Activated naive CD8-positive, alpha-beta T cell treated with anti-CD3 and anti-CD28 coated beads, Interleukin-2, amount 10 ng/mL, durations not matched to agents 7 days and 5 days (primary cell): ENCODE results near the gene PHACTR3. TPM values are rescaled to one million over a fixed set of nuclear protein-coding genes. Genes with fewer than 3 reads are reported as not detected.

Experiments
- ATAC-seq: fragments of 150-1000 bp; cut with Tn5 transposase; one replicate; pipeline ENCODE4 v1.10.0; 2021; ENCODE audit warnings: low read depth, moderate library complexity
- POLR2A ChIA-PET: fragments of 350-600 bp; sonication (Branson Sonifier 250); formaldehyde crosslinking; loops from one replicate; lab custom pipeline; 2021; ENCODE audit warnings: antibody characterized with exemption; lab: Charles Lee
- DNase-seq: peaks from one replicate; pipeline ENCODE4 v3.0.0; 2021
- H3K27ac Mint-ChIP-seq: one replicate; pipeline ENCODE4 v1.8.0; 2022; ENCODE audit warnings: mild to moderate bottlenecking, mixed read lengths
- H3K27me3 Mint-ChIP-seq: one replicate; pipeline ENCODE4 v1.8.0; 2022; ENCODE audit warnings: mild to moderate bottlenecking, moderate library complexity, mixed read lengths
- H3K36me3 Mint-ChIP-seq: one replicate; pipeline ENCODE4 v1.8.0; 2021; ENCODE audit warnings: mild to moderate bottlenecking, mixed read lengths
- H3K4me1 Mint-ChIP-seq: one replicate; pipeline ENCODE4 v1.8.0; 2021; ENCODE audit warnings: mixed read lengths
- H3K4me3 Mint-ChIP-seq: one replicate; pipeline ENCODE4 v1.8.0; 2022; ENCODE audit warnings: mild to moderate bottlenecking, moderate library complexity, mixed read lengths
- H3K9me3 Mint-ChIP-seq: one replicate; pipeline ENCODE4 v1.8.0; 2021; ENCODE audit warnings: mixed read lengths
- total RNA-seq, 2 experiments: library from RNA; stranded (reverse); gene quantifications; one replicate each; pipeline ENCODE4 v1.2.3, GENCODE V29; 2021

The PHACTR3 gene
- total RNA-seq, 2 experiments from 2014 or later = not detected

DNA sequence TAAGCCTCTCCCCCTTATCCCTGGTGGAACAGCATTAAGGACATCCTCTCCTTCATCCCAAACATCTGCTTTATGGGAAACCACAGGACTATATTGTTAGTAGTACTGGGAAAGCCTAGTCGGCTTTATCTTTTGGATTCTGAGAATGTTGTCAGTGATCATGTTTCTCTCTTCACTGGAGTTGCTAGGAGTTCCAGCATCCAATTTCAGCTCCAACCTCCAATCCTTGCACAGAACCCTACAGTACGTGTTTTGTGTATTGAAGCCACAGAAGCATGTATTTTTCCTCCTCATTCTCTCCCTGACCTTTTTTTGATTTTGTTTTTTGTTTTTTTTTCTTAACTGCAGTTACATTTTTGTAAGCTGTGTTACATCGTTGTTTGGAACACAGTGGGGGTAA is 84.0 kb downstream of the PHACTR3 start:
- Mint-ChIP-seq H3K4me3 (no peak overlapping the region), H3K9me3 (no peaks in the 10 kb centered on the region), H3K36me3 (no peaks in the 10 kb centered on the region), H3K27ac (no peak overlapping the region), H3K27me3 (no peaks in the 10 kb centered on the region), H3K4me1 (no peaks in the 10 kb centered on the region)
- POLR2A ChIA-PET = no interaction called here
- DNase-seq (no peak), ATAC-seq (no peak)

DNA sequence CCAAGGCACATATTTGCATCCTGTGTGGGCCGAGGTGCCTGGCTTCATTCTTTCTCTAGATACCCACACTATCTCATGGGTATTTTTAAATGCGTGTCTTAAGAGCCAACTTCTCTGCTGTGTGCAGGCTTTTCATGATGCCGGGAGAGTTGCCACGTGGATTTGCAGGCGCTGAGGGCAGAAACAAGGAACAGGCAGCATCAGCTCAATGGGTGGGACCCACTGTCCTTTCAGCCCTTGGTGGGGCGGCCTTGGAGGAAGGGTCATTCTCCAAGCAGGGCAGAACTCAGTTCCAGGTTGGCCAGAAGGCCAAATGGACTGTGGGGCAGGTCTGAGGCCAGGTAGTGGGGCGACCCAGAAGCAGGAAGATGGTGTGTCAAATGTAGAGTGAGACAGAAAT is 84.7 kb downstream of the PHACTR3 start:
- POLR2A ChIA-PET = no interaction called here
- Mint-ChIP-seq H3K4me1 (no peaks in the 10 kb centered on the region), H3K4me3 (no peak overlapping the region)

DNA sequence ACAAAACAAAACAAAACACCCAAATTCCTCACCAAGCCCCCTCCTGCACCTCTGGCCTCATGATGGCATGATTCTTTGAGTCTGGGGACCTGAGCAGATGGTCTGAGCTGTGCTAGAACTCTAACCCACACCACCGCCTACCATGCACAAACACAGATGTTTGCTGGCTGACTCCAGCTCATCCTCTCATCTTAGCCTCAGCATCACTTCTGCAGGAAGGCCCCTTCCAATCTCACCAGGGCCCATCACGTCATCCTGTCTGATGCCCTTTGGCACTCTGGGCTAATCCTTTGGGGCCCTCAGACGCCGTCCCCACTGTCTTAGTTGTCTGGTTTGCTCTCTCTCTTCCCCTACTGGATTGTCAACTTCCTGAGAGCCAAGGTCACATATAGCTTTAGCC is 85.8 kb downstream of the PHACTR3 start:
- no peak for ATAC-seq
- H3K27ac Mint-ChIP-seq = no peak overlapping the region
- no peaks in the 10 kb centered on the region for H3K4me1 Mint-ChIP-seq
- no peaks in the 10 kb centered on the region for H3K36me3 Mint-ChIP-seq
- no peak for DNase-seq
- no peaks in the 10 kb centered on the region for H3K27me3 Mint-ChIP-seq
- no peaks in the 10 kb centered on the region for H3K9me3 Mint-ChIP-seq
- POLR2A ChIA-PET = no interaction called here
- no peak overlapping the region for H3K4me3 Mint-ChIP-seq

More for the DNA sequence above, 84.7 kb downstream of the PHACTR3 start:
- DNase-seq (no peak), ATAC-seq (no peak)
- Mint-ChIP-seq H3K9me3 (no peaks in the 10 kb centered on the region), H3K36me3 (no peaks in the 10 kb centered on the region), H3K27me3 (no peaks in the 10 kb centered on the region), H3K27ac (no peak overlapping the region)

GRCh38 chr20:59690976-59691375 is 86.6 kb downstream of the PHACTR3 start:
- H3K9me3 Mint-ChIP-seq = no peaks in the 10 kb centered on the region
- H3K36me3 Mint-ChIP-seq = no peaks in the 10 kb centered on the region
- H3K4me3 Mint-ChIP-seq = no peak overlapping the region
- POLR2A ChIA-PET = no interaction called here
- H3K27ac Mint-ChIP-seq = no peak overlapping the region
- DNase-seq = no peak
- no peaks in the 10 kb centered on the region for H3K27me3 Mint-ChIP-seq
- no peak for ATAC-seq
- no peaks in the 10 kb centered on the region for H3K4me1 Mint-ChIP-seq

DNA sequence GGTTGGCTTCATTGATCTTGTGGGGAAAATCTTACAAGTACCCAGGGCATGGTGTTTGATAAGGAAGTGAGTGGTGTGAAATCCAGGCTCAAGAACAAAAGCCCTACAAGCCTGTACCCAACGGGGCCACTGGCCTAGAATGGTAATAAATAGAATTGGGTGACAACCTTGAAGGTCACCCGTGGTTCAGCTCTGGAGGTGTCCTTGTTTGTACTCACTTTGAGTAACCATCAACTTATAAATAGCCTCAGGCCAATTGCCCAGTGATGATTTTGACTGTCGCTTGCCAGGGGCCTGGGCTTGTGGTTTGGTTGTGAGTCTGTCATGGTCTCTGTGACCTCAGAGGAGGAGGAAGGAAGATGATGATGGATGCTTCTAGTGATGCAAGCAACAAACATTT is 87.8 kb downstream of the PHACTR3 start:
- ATAC-seq = no peak
- no peak overlapping the region for H3K4me3 Mint-ChIP-seq
- no peaks in the 10 kb centered on the region for H3K27me3 Mint-ChIP-seq
- H3K9me3 Mint-ChIP-seq = no peaks in the 10 kb centered on the region
- no peak overlapping the region for H3K27ac Mint-ChIP-seq
- H3K4me1 Mint-ChIP-seq = no peaks in the 10 kb centered on the region
- POLR2A ChIA-PET = no interaction called here
- no peak for DNase-seq
- no peaks in the 10 kb centered on the region for H3K36me3 Mint-ChIP-seq

DNA sequence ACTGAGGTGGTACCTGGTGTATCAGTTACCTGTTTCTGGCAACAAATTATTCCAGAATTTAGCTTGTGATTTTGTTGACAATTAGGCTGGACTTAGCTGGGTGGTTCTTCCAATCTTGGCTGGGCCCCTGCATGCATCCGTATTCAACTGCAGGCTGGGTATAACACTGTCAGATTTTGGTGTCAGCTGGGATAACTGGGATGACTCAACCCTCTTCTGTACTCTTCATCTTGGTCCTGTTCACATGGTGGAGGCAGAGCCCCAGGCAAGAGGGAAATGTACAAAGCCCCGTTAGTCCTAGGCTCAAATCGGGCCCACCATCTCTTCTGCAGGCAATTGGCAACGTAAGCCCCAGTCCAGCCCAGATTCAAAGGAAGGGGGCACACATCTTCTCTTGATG is 89.2 kb downstream of the PHACTR3 start:
- Mint-ChIP-seq H3K27me3 (peaks cover 2% of the 10 kb centered on the region), H3K9me3 (no peaks in the 10 kb centered on the region), H3K36me3 (no peaks in the 10 kb centered on the region), H3K4me3 (no peak overlapping the region), H3K4me1 (no peaks in the 10 kb centered on the region), H3K27ac (no peak overlapping the region)
- ATAC-seq (no peak), DNase-seq (no peak)
- POLR2A ChIA-PET = no interaction called here

DNA sequence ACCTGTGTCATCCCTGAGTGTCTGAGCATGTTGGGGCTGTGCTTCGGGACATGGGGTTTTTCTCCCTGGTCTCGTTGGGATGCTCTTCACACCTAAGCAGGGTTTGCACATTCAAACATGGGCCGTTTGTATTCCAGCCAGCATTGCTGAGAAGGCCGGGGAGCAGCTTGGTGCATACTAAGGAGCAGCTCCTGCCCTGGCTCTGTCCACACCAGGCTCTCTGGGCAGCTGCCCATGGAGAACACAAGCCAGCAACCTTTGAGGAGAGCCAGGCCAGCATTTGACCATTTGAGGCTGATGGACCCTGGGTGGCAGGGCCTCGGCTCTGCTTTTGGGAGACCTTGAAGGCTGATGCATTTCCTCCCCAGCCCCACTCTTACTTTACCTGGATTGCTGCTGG is 92.1 kb downstream of the PHACTR3 start:
- no peaks in the 10 kb centered on the region for H3K9me3 Mint-ChIP-seq
- no peaks in the 10 kb centered on the region for H3K4me1 Mint-ChIP-seq
- POLR2A ChIA-PET = no interaction called here
- DNase-seq = no peak
- H3K27ac Mint-ChIP-seq = no peak overlapping the region
- no peak overlapping the region for H3K4me3 Mint-ChIP-seq
- H3K36me3 Mint-ChIP-seq = no peaks in the 10 kb centered on the region
- H3K27me3 Mint-ChIP-seq = peaks cover 2% of the 10 kb centered on the region
- ATAC-seq = no peak

DNA sequence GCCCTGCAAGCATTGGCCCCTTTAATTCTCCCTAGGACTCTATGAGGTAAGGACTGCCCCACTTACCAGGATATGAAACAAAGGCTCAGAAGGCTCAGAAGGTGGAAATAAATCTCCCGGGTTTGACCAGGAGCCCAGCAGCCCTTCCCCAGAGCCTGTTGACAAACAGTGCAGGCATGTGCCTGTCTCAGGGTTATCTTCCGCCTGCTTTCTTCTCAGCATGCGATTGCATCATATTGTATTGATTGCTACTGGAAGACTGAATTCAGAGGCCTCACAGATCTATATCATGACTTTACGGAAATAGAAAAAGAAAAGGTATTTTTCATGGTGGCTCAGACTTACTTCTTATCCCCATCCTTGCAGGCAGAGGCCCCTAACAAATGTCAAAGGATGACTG is 92.7 kb downstream of the PHACTR3 start:
- POLR2A ChIA-PET = no interaction called here
- peaks cover 2% of the 10 kb centered on the region for H3K27me3 Mint-ChIP-seq

GRCh38 chr20:59698598-59698997 is 94.3 kb downstream of the PHACTR3 start:
- Mint-ChIP-seq H3K9me3 (no peaks in the 10 kb centered on the region), H3K27me3 (peaks cover 4% of the 10 kb centered on the region), H3K4me3 (no peak overlapping the region), H3K4me1 (no peaks in the 10 kb centered on the region), H3K27ac (no peak overlapping the region), H3K36me3 (no peaks in the 10 kb centered on the region)
- no peak for DNase-seq
- POLR2A ChIA-PET = no interaction called here
- no peak for ATAC-seq

More for the DNA sequence above, 92.7 kb downstream of the PHACTR3 start:
- ATAC-seq = no peak
- Mint-ChIP-seq H3K9me3 (no peaks in the 10 kb centered on the region), H3K36me3 (no peaks in the 10 kb centered on the region), H3K4me1 (no peaks in the 10 kb centered on the region), H3K27ac (no peak overlapping the region), H3K4me3 (no peak overlapping the region)
- DNase-seq = no peak

DNA sequence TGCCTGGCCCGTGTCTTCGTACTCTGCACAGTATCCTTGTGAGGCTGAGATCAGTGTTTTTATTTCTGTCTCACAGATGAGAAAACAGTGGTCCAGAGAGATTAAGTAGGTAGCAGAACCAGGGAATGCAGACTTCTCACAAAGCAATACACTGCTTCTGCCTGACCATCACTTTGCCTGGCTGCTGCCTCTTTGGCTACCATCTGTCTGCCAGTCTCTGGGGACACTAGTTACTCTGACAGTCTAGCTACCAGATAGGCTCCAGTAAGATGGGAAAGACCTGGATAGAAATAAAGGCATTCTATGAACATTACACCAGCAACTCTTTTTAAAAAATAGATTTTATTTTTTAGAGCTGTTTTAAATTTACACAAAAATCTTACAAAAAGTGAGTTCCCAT is 96.9 kb downstream of the PHACTR3 start:
- H3K4me1 Mint-ChIP-seq = no peaks in the 10 kb centered on the region
- H3K27ac Mint-ChIP-seq = no peak overlapping the region
- no peaks in the 10 kb centered on the region for H3K9me3 Mint-ChIP-seq
- no peak overlapping the region for H3K4me3 Mint-ChIP-seq
- ATAC-seq (no peak), DNase-seq (no peak)
- POLR2A ChIA-PET = no interaction called here
- H3K36me3 Mint-ChIP-seq = no peaks in the 10 kb centered on the region
- H3K27me3 Mint-ChIP-seq = peaks cover 4% of the 10 kb centered on the region

- POLR2A ChIA-PET = no interaction called here
- no peak for DNase-seq
- ATAC-seq = no peak
- H3K9me3 Mint-ChIP-seq = no peaks in the 10 kb centered on the region
- H3K27ac Mint-ChIP-seq = no peak overlapping the region
- no peaks in the 10 kb centered on the region for H3K36me3 Mint-ChIP-seq
- H3K4me1 Mint-ChIP-seq = no peaks in the 10 kb centered on the region
- H3K4me3 Mint-ChIP-seq = no peak overlapping the region
- H3K27me3 Mint-ChIP-seq = peaks cover 2% of the 10 kb centered on the region
These were observed 98.7 kb downstream of the PHACTR3 start for GRCh38 chr20:59703046-59703445.

DNA sequence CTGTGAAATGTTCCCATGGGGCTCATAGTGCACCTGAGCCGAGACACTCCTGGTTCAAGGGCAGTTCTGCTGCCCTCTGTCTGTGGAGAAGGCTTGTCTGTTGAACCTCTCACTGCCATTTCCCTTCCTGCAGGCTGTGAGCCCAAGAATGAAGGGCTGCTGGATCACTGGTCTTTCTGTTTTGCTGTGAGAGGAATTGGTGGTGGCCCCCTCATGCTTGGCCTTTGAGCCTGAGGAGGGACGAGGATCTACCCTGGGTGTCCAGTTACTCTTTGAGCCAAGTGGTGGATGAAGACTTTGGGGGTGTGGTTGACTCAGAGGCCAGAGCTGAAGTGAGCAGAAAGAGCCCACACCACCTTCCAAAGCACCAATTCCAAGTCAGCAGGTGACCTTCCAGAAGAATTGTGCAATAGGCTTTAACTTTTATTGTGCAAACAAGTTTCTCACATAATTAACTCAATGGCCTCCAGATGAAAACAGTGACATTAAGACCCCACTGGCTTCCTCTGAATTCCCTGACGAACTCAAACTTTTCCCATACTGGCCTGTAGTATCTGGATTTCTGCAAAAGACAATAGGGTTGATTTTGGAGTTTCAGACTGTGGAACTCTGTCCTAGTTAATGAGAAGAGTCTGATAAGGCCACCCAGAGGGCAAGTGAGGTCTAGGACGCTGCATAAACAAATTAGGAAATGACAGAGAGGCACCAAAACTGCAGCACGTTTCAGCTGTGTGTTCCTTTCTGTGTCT is 101.5 kb downstream of the PHACTR3 start:
- Mint-ChIP-seq H3K4me3 (no peak overlapping the region), H3K27me3 (peaks cover 4% of the 10 kb centered on the region), H3K36me3 (no peaks in the 10 kb centered on the region), H3K27ac (no peak overlapping the region), H3K4me1 (no peaks in the 10 kb centered on the region), H3K9me3 (peaks cover 3% of the 10 kb centered on the region)
- no peak for DNase-seq
- no peak for ATAC-seq
- POLR2A ChIA-PET = no interaction called here

DNA sequence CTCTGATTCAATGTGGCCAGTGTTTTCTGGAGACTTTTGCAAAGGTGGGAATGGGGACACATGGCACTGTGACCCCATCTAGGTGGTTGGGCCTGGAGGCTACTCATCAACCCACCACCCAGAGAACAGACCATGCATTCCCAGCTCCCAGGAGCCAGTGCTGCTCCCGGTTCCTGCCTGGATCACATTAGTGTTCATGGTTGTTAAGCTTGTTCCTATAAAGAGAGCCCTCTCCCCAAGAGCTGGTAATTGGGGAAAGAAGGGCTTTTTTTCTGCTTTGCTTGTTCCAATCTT is 102.0 kb downstream of the PHACTR3 start:
- POLR2A ChIA-PET = no interaction called here
- H3K4me1 Mint-ChIP-seq = no peaks in the 10 kb centered on the region
- H3K9me3 Mint-ChIP-seq = peaks cover 3% of the 10 kb centered on the region
- no peak for ATAC-seq
- no peaks in the 10 kb centered on the region for H3K36me3 Mint-ChIP-seq
- no peak overlapping the region for H3K4me3 Mint-ChIP-seq
- H3K27ac Mint-ChIP-seq = no peak overlapping the region
- no peak for DNase-seq
- peaks cover 4% of the 10 kb centered on the region for H3K27me3 Mint-ChIP-seq

GRCh38 chr20:59708326-59708725 is 104.0 kb downstream of the PHACTR3 start:
- H3K36me3 Mint-ChIP-seq = no peaks in the 10 kb centered on the region
- DNase-seq = no peak
- no peak for ATAC-seq
- peaks cover 4% of the 10 kb centered on the region for H3K27me3 Mint-ChIP-seq
- no peaks in the 10 kb centered on the region for H3K4me1 Mint-ChIP-seq
- POLR2A ChIA-PET = no interaction called here
- no peak overlapping the region for H3K27ac Mint-ChIP-seq
- H3K9me3 Mint-ChIP-seq = peaks cover 6% of the 10 kb centered on the region
- no peak overlapping the region for H3K4me3 Mint-ChIP-seq

- Mint-ChIP-seq H3K27ac (no peak overlapping the region), H3K4me3 (no peak overlapping the region), H3K27me3 (peaks cover 8% of the 10 kb centered on the region), H3K36me3 (no peaks in the 10 kb centered on the region), H3K9me3 (peaks cover 10% of the 10 kb centered on the region), H3K4me1 (no peaks in the 10 kb centered on the region)
- ATAC-seq (no peak), DNase-seq (no peak)
- POLR2A ChIA-PET = no interaction called here
These were observed 105.3 kb downstream of the PHACTR3 start for GRCh38 chr20:59709636-59710035.
